K562 (cell line): ENCODE measurements around the gene NME7. TPM values are rescaled to one million over a fixed set of nuclear protein-coding genes. Genes with fewer than 3 reads are reported as not detected.

Source experiments
- HDAC2 ChIP-seq: fragments of 450-650 bp; IDR thresholded peaks from 2 replicates; pipeline ENCODE4 v1.6.1; 2016; ENCODE audit warnings: mild to moderate bottlenecking
- KDM4B ChIP-seq, 2 experiments: fragments of 450-650 bp in 1 of 2; sonication (generic) in 1 of 2; IDR thresholded peaks; 2 replicates each; pipeline ENCODE4 v1.6.1; 2016 to 2017; ENCODE audit warnings: borderline replicate concordance in 2 of 2, antibody characterized with exemption in 1 of 2, low read depth in 1 of 2, mild to moderate bottlenecking in 1 of 2
- MXI1 ChIP-seq: IDR thresholded peaks from 2 replicates; pipeline ENCODE4 v1.6.1; 2011; ENCODE audit warnings: low read depth, mild to moderate bottlenecking, improper control_type of control experiment, low read length
- NFXL1 ChIP-seq: fragments of 450-650 bp; formaldehyde crosslinking; IDR thresholded peaks from 2 replicates; pipeline ENCODE4 v1.4.0; 2021; ENCODE audit warnings: mild to moderate bottlenecking
- NFYB ChIP-seq: IDR thresholded peaks from 2 replicates; pipeline ENCODE4 v1.6.1; 2011; ENCODE audit warnings: mild to moderate bottlenecking, moderate library complexity; ENCODE audit not compliant: insufficient read length; ENCODE audit errors: extremely low read depth
- PTRF ChIP-seq: fragments of 450-650 bp; IDR thresholded peaks from 2 replicates; pipeline ENCODE4 v1.6.1; 2016; ENCODE audit warnings: mild to moderate bottlenecking, missing genetic modification characterization, missing compliant biosample characterization
- RAD21 ChIP-seq, 2 experiments: fragments of 250-450 bp in 1 of 2; fragments of 450-650 bp in 1 of 2; sonication (Bioruptor Pico) in 1 of 2; formaldehyde crosslinking in 1 of 2; IDR thresholded peaks in 1 of 2; conservative IDR thresholded peaks in 1 of 2; 2 replicates each; pipeline versions ENCODE4 v1.4.0 to v1.8.0; 2020 to 2022; ENCODE audit warnings: mild to moderate bottlenecking in 2 of 2, moderate library complexity in 1 of 2
- ZBTB17 ChIP-seq: fragments of 450-650 bp; formaldehyde crosslinking; IDR thresholded peaks from 2 replicates; pipeline ENCODE4 v1.4.0; 2020; ENCODE audit warnings: mild to moderate bottlenecking
- ZC3H4 ChIP-seq: sonication (generic); formaldehyde crosslinking; IDR thresholded peaks from 2 replicates; pipeline ENCODE4 v1.9.0; 2021; ENCODE audit warnings: missing genetic modification reagents, borderline replicate concordance
- ZNF121 ChIP-seq: sonication (generic); formaldehyde crosslinking; conservative IDR thresholded peaks from 2 replicates; pipeline ENCODE4 v1.8.0; 2022; ENCODE audit warnings: missing genetic modification reagents
- polyA plus RNA-seq, 8 experiments: library from polyadenylated mRNA; depleted of rRNA in 4 of 8; stranded (reverse) in 5 of 8; unstranded in 3 of 8; fragments of >200 nt; fragmentation: Nextera tagmentation in 2 of 8; fragmentation: Illumina TruSeq in 1 of 8; extraction: Ambion mirVana in 2 of 8; extraction: Trizol in 1 of 8; gene quantifications; 2 replicates each; pipeline versions ENCODE4 v1.2.1 to v1.2.3, GENCODE V29; 2011 to 2014; ENCODE audit warnings: inconsistent platforms in 1 of 8, missing spikeins in 1 of 8
- total RNA-seq, 7 experiments: library from RNA; depleted of rRNA in 6 of 7; stranded (reverse); fragments of >200 nt in 6 of 7; fragmentation: Illumina TruSeq in 2 of 7; extraction: Trizol in 2 of 7; gene quantifications; 2 replicates each; pipeline versions ENCODE4 v1.2.1 to v1.2.3, GENCODE V29; 2011 to 2021; ENCODE audit warnings: low replicate concordance in 1 of 7
- TF ChIP-seq, protein P1 (sequence below): fragments of 200-800 bp; sonication (Bioruptor generic); IDR thresholded peaks from 2 replicates; pipeline ENCODE4 v1.6.1; 2017; ENCODE audit warnings: missing genetic modification characterization, missing compliant biosample characterization
- TF ChIP-seq, protein P2 (sequence below): sonication (generic); formaldehyde crosslinking; IDR thresholded peaks from 2 replicates; pipeline ENCODE4 v1.8.0; 2022; ENCODE audit warnings: mild to moderate bottlenecking, low read depth, missing genetic modification reagents

Gene NME7
- total and polyA plus RNA-seq, 9 of the 15 experiments (the other 6 are each of a cell fraction or from before 2014, with no cell fraction given): 7.9 to 43.2 (median 23.9) TPM

DNA sequence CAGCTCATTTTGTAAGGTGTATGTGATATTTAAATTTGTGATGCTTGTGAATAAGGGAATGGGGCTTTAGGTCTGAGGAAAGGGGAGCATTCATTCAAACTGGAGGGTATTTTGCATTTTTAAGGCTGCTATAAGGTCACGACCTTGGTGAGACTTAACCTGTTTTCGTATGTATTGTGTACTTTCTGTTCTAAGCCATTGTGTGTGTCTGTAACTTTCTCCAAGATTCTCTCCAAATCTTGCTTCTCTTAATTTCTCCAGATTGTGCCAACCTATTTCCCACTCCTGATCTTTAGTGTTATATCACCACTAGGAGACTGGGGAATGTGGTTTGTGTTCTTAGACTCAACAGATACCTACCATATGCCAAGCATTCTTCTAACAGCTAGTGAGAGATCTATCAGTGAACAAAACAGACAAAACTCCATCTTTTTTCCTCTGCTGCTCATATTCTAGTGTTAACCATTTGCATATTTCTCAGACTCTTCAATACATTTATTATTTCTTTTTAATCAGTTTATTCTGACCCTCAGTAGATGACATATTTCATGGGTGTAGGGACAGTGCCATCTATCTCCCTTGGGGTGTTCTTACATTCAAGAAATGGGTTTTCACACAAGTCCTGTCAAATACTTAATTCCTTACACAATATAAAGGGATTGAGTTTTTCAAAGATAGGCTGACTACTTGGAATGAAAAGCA lies 233.6 kb downstream of the NME7 start (continued):
- TF ChIP-seq ZNF121 (CRISPR knock-in tag): no peak
- no peak for TF ChIP-seq HDAC2
- no peak for TF ChIP-seq PTRF (tag)
- no peak for TF ChIP-seq ZBTB17 (CRISPR knock-in tag)
- no peak for TF ChIP-seq ZC3H4 (CRISPR knock-in tag)
- TF ChIP-seq RAD21 (CRISPR knock-in tag; conservative IDR thresholded peaks at IDR 0.05 in 1 of 2, IDR thresholded peaks at IDR 0.05 in 1 of 2): peak; percentile 35 to 48; a peak in 3 of 4 replicates
- TF ChIP-seq NFYB: no peak
- TF ChIP-seq, protein P1, sequence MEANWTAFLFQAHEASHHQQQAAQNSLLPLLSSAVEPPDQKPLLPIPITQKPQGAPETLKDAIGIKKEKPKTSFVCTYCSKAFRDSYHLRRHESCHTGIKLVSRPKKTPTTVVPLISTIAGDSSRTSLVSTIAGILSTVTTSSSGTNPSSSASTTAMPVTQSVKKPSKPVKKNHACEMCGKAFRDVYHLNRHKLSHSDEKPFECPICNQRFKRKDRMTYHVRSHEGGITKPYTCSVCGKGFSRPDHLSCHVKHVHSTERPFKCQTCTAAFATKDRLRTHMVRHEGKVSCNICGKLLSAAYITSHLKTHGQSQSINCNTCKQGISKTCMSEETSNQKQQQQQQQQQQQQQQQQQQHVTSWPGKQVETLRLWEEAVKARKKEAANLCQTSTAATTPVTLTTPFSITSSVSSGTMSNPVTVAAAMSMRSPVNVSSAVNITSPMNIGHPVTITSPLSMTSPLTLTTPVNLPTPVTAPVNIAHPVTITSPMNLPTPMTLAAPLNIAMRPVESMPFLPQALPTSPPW (CRISPR knock-in tag): 0 out of 2 replicates have a peak, but pooled peaks have one; percentile 13
- no peak for TF ChIP-seq MXI1
- TF ChIP-seq NFXL1 (CRISPR knock-in tag): no peak
- TF ChIP-seq, protein P2, sequence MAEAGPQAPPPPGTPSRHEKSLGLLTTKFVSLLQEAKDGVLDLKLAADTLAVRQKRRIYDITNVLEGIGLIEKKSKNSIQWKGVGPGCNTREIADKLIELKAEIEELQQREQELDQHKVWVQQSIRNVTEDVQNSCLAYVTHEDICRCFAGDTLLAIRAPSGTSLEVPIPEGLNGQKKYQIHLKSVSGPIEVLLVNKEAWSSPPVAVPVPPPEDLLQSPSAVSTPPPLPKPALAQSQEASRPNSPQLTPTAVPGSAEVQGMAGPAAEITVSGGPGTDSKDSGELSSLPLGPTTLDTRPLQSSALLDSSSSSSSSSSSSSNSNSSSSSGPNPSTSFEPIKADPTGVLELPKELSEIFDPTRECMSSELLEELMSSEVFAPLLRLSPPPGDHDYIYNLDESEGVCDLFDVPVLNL: no peak
- no peak for TF ChIP-seq KDM4B (IDR thresholded peaks at IDR 0.05; ENCODE audit: borderline replicate concordance in 2 of 2, low read depth in 1 of 2)
